Measurements from ENCODE around the gene UBQLNL. TPM values are rescaled to one million over a fixed set of nuclear protein-coding genes. Genes with fewer than 3 reads are reported as not detected.
A peak's percentile ranks its signal among the peaks of the same experiment; 100 is the strongest.

UBQLNL gene
- total and polyA plus RNA-seq, 8 donors, result 0.50 to 2.2 (median 1.6) TPM

DNA sequence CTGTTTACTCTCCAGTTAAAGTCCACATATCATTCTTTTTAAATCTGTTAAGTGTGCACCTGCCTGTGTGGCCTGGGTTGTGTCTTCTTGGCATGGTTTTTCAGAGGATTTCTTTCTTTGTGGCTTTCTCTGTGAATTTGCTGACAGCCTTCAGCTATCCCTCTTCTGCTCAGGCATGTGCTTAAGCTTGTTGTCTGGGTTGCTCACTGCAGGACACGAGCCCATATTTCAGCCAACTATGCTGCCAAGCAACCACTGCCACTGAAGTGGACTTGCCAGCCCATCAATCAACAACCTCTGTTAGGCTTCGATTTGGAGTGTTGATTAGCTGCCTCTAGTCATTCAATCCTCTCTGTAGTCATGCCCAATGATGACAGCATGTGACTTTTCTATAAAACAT lies 49.0 kb downstream of the UBQLNL start:
- Histone ChIP-seq H3K27ac (no peak overlapping the region), H3K36me3 (no peaks in the 10 kb centered on the region), H3K9me3 (no peaks in the 10 kb centered on the region), H3K4me1 (no peaks in the 10 kb centered on the region), H3K27me3 (no peaks in the 10 kb centered on the region), H3K4me3 (no peak overlapping the region)
- DNase-seq (peak in 1 of 4 donors; percentile 9), ATAC-seq (no peak)
- TF ChIP-seq, protein P1, sequence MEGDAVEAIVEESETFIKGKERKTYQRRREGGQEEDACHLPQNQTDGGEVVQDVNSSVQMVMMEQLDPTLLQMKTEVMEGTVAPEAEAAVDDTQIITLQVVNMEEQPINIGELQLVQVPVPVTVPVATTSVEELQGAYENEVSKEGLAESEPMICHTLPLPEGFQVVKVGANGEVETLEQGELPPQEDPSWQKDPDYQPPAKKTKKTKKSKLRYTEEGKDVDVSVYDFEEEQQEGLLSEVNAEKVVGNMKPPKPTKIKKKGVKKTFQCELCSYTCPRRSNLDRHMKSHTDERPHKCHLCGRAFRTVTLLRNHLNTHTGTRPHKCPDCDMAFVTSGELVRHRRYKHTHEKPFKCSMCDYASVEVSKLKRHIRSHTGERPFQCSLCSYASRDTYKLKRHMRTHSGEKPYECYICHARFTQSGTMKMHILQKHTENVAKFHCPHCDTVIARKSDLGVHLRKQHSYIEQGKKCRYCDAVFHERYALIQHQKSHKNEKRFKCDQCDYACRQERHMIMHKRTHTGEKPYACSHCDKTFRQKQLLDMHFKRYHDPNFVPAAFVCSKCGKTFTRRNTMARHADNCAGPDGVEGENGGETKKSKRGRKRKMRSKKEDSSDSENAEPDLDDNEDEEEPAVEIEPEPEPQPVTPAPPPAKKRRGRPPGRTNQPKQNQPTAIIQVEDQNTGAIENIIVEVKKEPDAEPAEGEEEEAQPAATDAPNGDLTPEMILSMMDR (IDR thresholded peaks at IDR 0.05), result no peak
- intact Hi-C loops (cut with DNase I), result no loop called here

Other genes starting within 250 kb of the UBQLNL start
- not detected for gene HBE1, start 246.8 kb downstream of the UBQLNL start, total RNA-seq
- gene HBE1, start 246.8 kb downstream of the UBQLNL start, polyA plus RNA-seq (ENCODE audit: insufficient read length in 6 of 6), result 10 to 100 TPM in 3 of 6 donors, 1 to 10 TPM in 3; 4.2 to 41.6 (median 16.3) TPM
- gene OR51B4, start 214.8 kb downstream of the UBQLNL start, total RNA-seq, result not detected
- gene OR51B4, start 214.8 kb downstream of the UBQLNL start, polyA plus RNA-seq (ENCODE audit: insufficient read length in 6 of 6), result under 1 TPM in 5 of 6 donors, not detected in 1; 0.35 to 0.58 (median 0.53) TPM
- not detected for gene OR51B2, start 192.4 kb downstream of the UBQLNL start, total RNA-seq
- gene OR51B2, start 192.4 kb downstream of the UBQLNL start, polyA plus RNA-seq (ENCODE audit: insufficient read length in 6 of 6), result under 1 TPM in 1 of 6 donors, not detected in 5; 0.23 TPM
- gene OR51B5, start 173.2 kb downstream of the UBQLNL start, total RNA-seq, result under 1 TPM; 0.29 to 0.41 TPM
- gene OR51B5, start 173.2 kb downstream of the UBQLNL start, polyA plus RNA-seq (ENCODE audit: insufficient read length in 6 of 6), result under 1 TPM; 0.41 to 0.87 (median 0.71) TPM
- gene OR51B6, start 165.2 kb downstream of the UBQLNL start, total RNA-seq, result not detected
- under 1 TPM in 1 of 6 donors, not detected in 5; 0.14 TPM for gene OR51B6, start 165.2 kb downstream of the UBQLNL start, polyA plus RNA-seq (ENCODE audit: insufficient read length in 6 of 6)
- not detected for gene OR51M1, start 132.9 kb downstream of the UBQLNL start, total RNA-seq
- under 1 TPM in 4 of 6 donors, not detected in 2; 0.06 to 0.24 (median 0.08) TPM for gene OR51M1, start 132.9 kb downstream of the UBQLNL start, polyA plus RNA-seq (ENCODE audit: insufficient read length in 6 of 6)
- gene OR51Q1, start 94.6 kb downstream of the UBQLNL start, total RNA-seq, result not detected
- gene OR51Q1, start 94.6 kb downstream of the UBQLNL start, polyA plus RNA-seq (ENCODE audit: insufficient read length in 6 of 6), result not detected
- not detected for gene OR51I1, start 75.2 kb downstream of the UBQLNL start, total RNA-seq
- not detected for gene OR51I1, start 75.2 kb downstream of the UBQLNL start, polyA plus RNA-seq (ENCODE audit: insufficient read length in 6 of 6)
- gene OR51I2, start 67.4 kb downstream of the UBQLNL start, total RNA-seq, result not detected
- under 1 TPM in 2 of 6 donors, not detected in 4; 0.04 to 0.07 TPM for gene OR51I2, start 67.4 kb downstream of the UBQLNL start, polyA plus RNA-seq (ENCODE audit: insufficient read length in 6 of 6)
- not detected for gene OR52D1, start 28.0 kb downstream of the UBQLNL start, total RNA-seq
- gene OR52D1, start 28.0 kb downstream of the UBQLNL start, polyA plus RNA-seq (ENCODE audit: insufficient read length in 6 of 6), result under 1 TPM in 2 of 6 donors, not detected in 4; 0.13 to 0.18 TPM
- under 1 TPM; 0.23 to 0.37 TPM for gene UBQLN3, start 6.7 kb downstream of the UBQLNL start, total RNA-seq
- gene UBQLN3, start 6.7 kb downstream of the UBQLNL start, polyA plus RNA-seq (ENCODE audit: insufficient read length in 6 of 6), result under 1 TPM in 1 of 6 donors, not detected in 5; 0.06 TPM
- gene OR52H1, start 31.8 kb upstream of the UBQLNL start, total RNA-seq, result under 1 TPM; 0.32 to 0.45 TPM
- under 1 TPM in 3 of 6 donors, not detected in 3; 0.20 to 0.26 (median 0.20) TPM for gene OR52H1, start 31.8 kb upstream of the UBQLNL start, polyA plus RNA-seq (ENCODE audit: insufficient read length in 6 of 6)
- not detected for gene OR52B6, start 64.2 kb upstream of the UBQLNL start, total RNA-seq
- gene OR52B6, start 64.2 kb upstream of the UBQLNL start, polyA plus RNA-seq (ENCODE audit: insufficient read length in 6 of 6), result under 1 TPM; 0.17 to 0.56 (median 0.42) TPM
- 1 to 10 TPM; 4.2 to 6.2 TPM for gene TRIM6, start 79.9 kb upstream of the UBQLNL start, total RNA-seq
- gene TRIM6, start 79.9 kb upstream of the UBQLNL start, polyA plus RNA-seq (ENCODE audit: insufficient read length in 6 of 6), result 1 to 10 TPM; 4.5 to 9.7 (median 6.5) TPM
- 10 to 100 TPM in 1 of 2 donors, 1 to 10 TPM in 1; 9.1 to 10.2 TPM for gene TRIM34, start 108.3 kb upstream of the UBQLNL start, total RNA-seq
- 10 to 100 TPM; 20.9 to 31.7 (median 22.9) TPM for gene TRIM34, start 108.3 kb upstream of the UBQLNL start, polyA plus RNA-seq (ENCODE audit: insufficient read length in 6 of 6)
- gene TRIM5, start 168.4 kb upstream of the UBQLNL start, total RNA-seq, result 10 to 100 TPM; 42.6 to 50.6 TPM
- gene TRIM5, start 168.4 kb upstream of the UBQLNL start, polyA plus RNA-seq (ENCODE audit: insufficient read length in 6 of 6), result 10 to 100 TPM; 54.5 to 65.4 (median 59.8) TPM
- gene TRIM22, start 173.1 kb upstream of the UBQLNL start, total RNA-seq, result 100 to 1,000 TPM; 122 to 137 TPM
- 10 to 100 TPM; 23.1 to 28.3 (median 26.9) TPM for gene TRIM22, start 173.1 kb upstream of the UBQLNL start, polyA plus RNA-seq (ENCODE audit: insufficient read length in 6 of 6)
- not detected for gene OR56B1, start 219.7 kb upstream of the UBQLNL start, total RNA-seq
- gene OR56B1, start 219.7 kb upstream of the UBQLNL start, polyA plus RNA-seq (ENCODE audit: insufficient read length in 6 of 6), result not detected
- gene OR52N4, start 237.5 kb upstream of the UBQLNL start, total RNA-seq, result under 1 TPM in 1 of 2 donors, not detected in 1; 0.37 TPM
- gene OR52N4, start 237.5 kb upstream of the UBQLNL start, polyA plus RNA-seq (ENCODE audit: insufficient read length in 6 of 6), result under 1 TPM in 1 of 6 donors, not detected in 5; 0.18 TPM